ENCODE results near the gene MAP2K5.

Gene MAP2K5

DNA sequence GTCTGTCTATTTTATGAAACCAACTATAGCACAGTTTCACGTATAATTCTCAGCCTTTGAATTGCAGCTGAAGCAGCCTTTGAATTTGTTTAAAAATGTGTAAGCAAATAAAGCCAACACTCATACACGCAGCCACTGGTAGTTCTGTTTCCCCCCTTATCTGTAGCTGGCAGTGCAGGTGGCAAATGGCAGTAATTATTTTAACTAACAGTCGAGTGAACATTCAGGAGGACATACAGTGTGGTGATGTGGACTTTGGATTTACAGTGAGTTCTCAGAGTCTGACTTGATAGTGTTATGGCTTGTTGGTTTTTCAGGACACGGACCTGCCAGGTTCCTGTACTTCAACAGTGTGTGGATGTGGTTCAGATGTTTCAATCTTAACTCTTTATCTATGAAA, 218.8 kb downstream of the MAP2K5 start:
- no peak overlapping the region for H3K9ac ChIP-seq (ENCODE audit: low read length)
- H3K79me2 ChIP-seq (ENCODE audit: control insufficient read depth, insufficient read depth, low read length): no peaks in the 10 kb centered on the region
- no peak overlapping the region for H4K5ac ChIP-seq (ENCODE audit: low read length)
- WGBS (ENCODE audit: extremely low coverage, insufficient coverage, low lambda C conversion rate): no CpG with 5 or more reads among the region's 4 CpGs
- H3K23ac ChIP-seq (ENCODE audit: low read length): no peak overlapping the region
- no peaks in the 10 kb centered on the region for H3K36me3 ChIP-seq (ENCODE audit: control insufficient read depth, insufficient read depth, low read length)
- H2BK120ac ChIP-seq (ENCODE audit: low read depth, low read length): no peak overlapping the region
- no peak overlapping the region for H3K56ac ChIP-seq (ENCODE audit: low read length)
- H2BK5ac ChIP-seq (ENCODE audit: low read length): no peak overlapping the region
- no peak for DNase-seq
- no peak overlapping the region for H3K27ac ChIP-seq (ENCODE audit: low read depth, low read length)
- peaks cover 2% of the 10 kb centered on the region for H3K4me1 ChIP-seq (ENCODE audit: control insufficient read depth, low read depth, low read length)
- H4K8ac ChIP-seq (ENCODE audit: low read depth, low read length): no peak overlapping the region
- H3K79me1 ChIP-seq (ENCODE audit: low read length): no peaks in the 10 kb centered on the region
- no peak overlapping the region for H3K4ac ChIP-seq (ENCODE audit: low read depth, low read length)
- no peaks in the 10 kb centered on the region for H3K27me3 ChIP-seq (ENCODE audit: insufficient read depth, low read length, poor library complexity)
- no peak overlapping the region for H2AK5ac ChIP-seq (ENCODE audit: low read length)
- H3K4me3 ChIP-seq (ENCODE audit: low read length): no peak overlapping the region
- H2BK15ac ChIP-seq (replicated peaks; ENCODE audit: low read depth): no peak overlapping the region
- no peak overlapping the region for H3K4me2 ChIP-seq (ENCODE audit: low read length)
- H3K18ac ChIP-seq (ENCODE audit: low read length): no peak overlapping the region

DNA sequence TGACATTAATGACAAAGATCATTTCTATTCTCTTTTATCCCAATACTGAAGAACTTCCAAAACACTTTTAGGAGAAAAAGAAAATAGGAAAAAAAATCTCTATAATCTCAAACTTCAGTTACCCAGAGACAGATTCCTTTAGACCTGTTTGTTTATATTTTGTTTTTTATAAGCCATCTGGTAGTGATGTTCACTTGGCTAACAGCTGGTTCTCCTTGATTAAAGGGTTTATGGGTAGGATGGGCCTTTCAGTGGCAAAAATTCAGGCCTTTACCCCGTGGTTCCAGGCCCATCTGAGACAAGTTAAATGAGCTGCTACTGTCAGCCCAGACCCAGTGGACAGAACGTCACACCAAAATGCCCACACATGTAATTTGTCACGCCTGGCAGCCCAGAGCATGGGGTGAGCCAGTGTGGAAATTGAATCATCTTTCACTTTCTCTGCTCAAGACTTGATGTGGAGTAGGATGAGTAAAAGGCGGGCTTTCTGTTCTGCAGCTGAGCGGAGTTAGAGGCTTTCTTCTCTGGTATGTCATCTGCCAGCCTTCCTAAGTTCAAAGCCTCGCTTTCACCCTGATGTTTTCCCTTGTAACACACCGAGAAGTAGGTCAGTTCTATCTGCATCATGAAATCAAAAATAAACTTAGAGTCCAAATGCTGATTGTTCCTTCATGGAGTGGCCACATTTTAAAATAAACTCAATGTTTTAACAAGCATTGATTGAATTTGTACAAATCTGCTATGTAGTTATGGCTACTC, 220.3 kb downstream of the MAP2K5 start:
- Histone ChIP-seq H3K27me3 (ENCODE audit: insufficient read depth, low read length, poor library complexity) (no peaks in the 10 kb centered on the region), H4K8ac (ENCODE audit: low read depth, low read length) (no peak overlapping the region), H3K18ac (ENCODE audit: low read length) (no peak overlapping the region), H3K4ac (ENCODE audit: low read depth, low read length) (no peak overlapping the region), H2BK5ac (ENCODE audit: low read length) (no peak overlapping the region), H4K5ac (ENCODE audit: low read length) (no peak overlapping the region), H3K79me1 (ENCODE audit: low read length) (no peaks in the 10 kb centered on the region), H2BK120ac (ENCODE audit: low read depth, low read length) (no peak overlapping the region), H3K4me3 (ENCODE audit: low read length) (no peak overlapping the region), H3K9ac (ENCODE audit: low read length) (no peak overlapping the region), H3K36me3 (ENCODE audit: control insufficient read depth, insufficient read depth, low read length) (no peaks in the 10 kb centered on the region), H3K79me2 (ENCODE audit: control insufficient read depth, insufficient read depth, low read length) (no peaks in the 10 kb centered on the region), H3K4me2 (ENCODE audit: low read length) (no peak overlapping the region), H3K56ac (ENCODE audit: low read length) (no peak overlapping the region), H2AK5ac (ENCODE audit: low read length) (no peak overlapping the region), H3K23ac (ENCODE audit: low read length) (no peak overlapping the region), H3K27ac (ENCODE audit: low read depth, low read length) (no peak overlapping the region), H2BK15ac (replicated peaks; ENCODE audit: low read depth) (no peak overlapping the region), H3K4me1 (ENCODE audit: control insufficient read depth, low read depth, low read length) (peaks cover 2% of the 10 kb centered on the region)
- DNase-seq: no peak
- no CpG with 5 or more reads among the region's 7 CpGs for WGBS (ENCODE audit: extremely low coverage, insufficient coverage, low lambda C conversion rate)

DNA sequence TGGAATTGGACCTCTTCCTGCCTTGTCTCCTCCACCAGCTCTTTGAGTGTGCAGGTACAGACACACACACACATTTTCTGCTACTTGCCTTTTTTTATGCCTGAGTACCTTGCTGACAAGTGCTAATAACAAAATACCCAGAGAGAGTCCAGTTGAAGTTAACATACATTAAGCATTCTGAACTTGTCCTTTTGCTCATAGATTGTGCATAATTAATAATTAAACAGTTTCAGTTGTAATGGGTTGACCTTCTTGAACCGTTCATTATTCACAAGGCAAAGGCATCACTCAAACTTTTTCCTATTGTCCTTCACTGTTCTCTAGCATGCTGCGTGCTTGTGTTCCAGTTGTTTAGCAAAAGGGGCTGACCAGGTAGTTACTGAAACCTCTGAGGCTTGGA, 223.2 kb downstream of the MAP2K5 start:
- H3K56ac ChIP-seq (ENCODE audit: low read length): no peak overlapping the region
- no peak overlapping the region for H3K23ac ChIP-seq (ENCODE audit: low read length)
- H2BK15ac ChIP-seq (replicated peaks; ENCODE audit: low read depth): no peak overlapping the region
- no peak overlapping the region for H3K18ac ChIP-seq (ENCODE audit: low read length)
- H3K4me1 ChIP-seq (ENCODE audit: control insufficient read depth, low read depth, low read length): peaks cover 5% of the 10 kb centered on the region
- no peak overlapping the region for H4K8ac ChIP-seq (ENCODE audit: low read depth, low read length)
- H3K4me3 ChIP-seq (ENCODE audit: low read length): no peak overlapping the region
- H3K79me2 ChIP-seq (ENCODE audit: control insufficient read depth, insufficient read depth, low read length): no peaks in the 10 kb centered on the region
- H4K5ac ChIP-seq (ENCODE audit: low read length): no peak overlapping the region
- H2BK5ac ChIP-seq (ENCODE audit: low read length): no peak overlapping the region
- no peaks in the 10 kb centered on the region for H3K79me1 ChIP-seq (ENCODE audit: low read length)
- no peak for DNase-seq
- no peak overlapping the region for H3K4ac ChIP-seq (ENCODE audit: low read depth, low read length)
- WGBS (ENCODE audit: extremely low coverage, insufficient coverage, low lambda C conversion rate): no CpG with 5 or more reads among the region's 2 CpGs
- H3K27me3 ChIP-seq (ENCODE audit: insufficient read depth, low read length, poor library complexity): no peaks in the 10 kb centered on the region
- H2BK120ac ChIP-seq (ENCODE audit: low read depth, low read length): no peak overlapping the region
- no peak overlapping the region for H3K27ac ChIP-seq (ENCODE audit: low read depth, low read length)
- no peak overlapping the region for H2AK5ac ChIP-seq (ENCODE audit: low read length)
- no peak overlapping the region for H3K4me2 ChIP-seq (ENCODE audit: low read length)
- H3K9ac ChIP-seq (ENCODE audit: low read length): no peak overlapping the region
- H3K36me3 ChIP-seq (ENCODE audit: control insufficient read depth, insufficient read depth, low read length): no peaks in the 10 kb centered on the region

DNA sequence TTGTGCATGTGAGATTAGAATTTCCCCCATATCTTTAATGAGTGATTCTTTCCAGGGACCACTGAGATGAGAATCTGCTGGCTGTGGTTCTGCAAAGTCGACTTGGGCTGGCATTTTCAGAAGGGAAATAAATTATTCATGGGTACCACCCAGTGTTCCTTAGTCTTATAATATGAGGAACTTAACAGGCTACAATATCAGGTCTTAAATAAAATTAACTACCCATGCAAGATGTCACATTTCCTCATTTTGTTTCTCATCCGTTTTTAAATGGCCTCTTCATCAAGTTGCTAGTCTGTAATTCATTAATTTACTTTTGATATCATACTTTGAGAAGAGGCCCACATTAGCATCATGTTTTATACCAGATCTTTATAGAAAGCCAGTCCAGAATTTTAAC, 224.5 kb downstream of the MAP2K5 start:
- Histone ChIP-seq H4K8ac (ENCODE audit: low read depth, low read length) (no peak overlapping the region), H2BK120ac (ENCODE audit: low read depth, low read length) (no peak overlapping the region), H2BK15ac (replicated peaks; ENCODE audit: low read depth) (no peak overlapping the region), H3K27ac (ENCODE audit: low read depth, low read length) (no peak overlapping the region), H3K9ac (ENCODE audit: low read length) (no peak overlapping the region), H3K23ac (ENCODE audit: low read length) (no peak overlapping the region), H3K79me1 (ENCODE audit: low read length) (no peaks in the 10 kb centered on the region), H3K18ac (ENCODE audit: low read length) (no peak overlapping the region), H3K4me1 (ENCODE audit: control insufficient read depth, low read depth, low read length) (peaks cover 6% of the 10 kb centered on the region), H3K4me3 (ENCODE audit: low read length) (no peak overlapping the region), H4K5ac (ENCODE audit: low read length) (no peak overlapping the region), H2AK5ac (ENCODE audit: low read length) (no peak overlapping the region), H3K56ac (ENCODE audit: low read length) (no peak overlapping the region), H3K4ac (ENCODE audit: low read depth, low read length) (no peak overlapping the region), H3K36me3 (ENCODE audit: control insufficient read depth, insufficient read depth, low read length) (no peaks in the 10 kb centered on the region), H3K4me2 (ENCODE audit: low read length) (no peak overlapping the region), H3K27me3 (ENCODE audit: insufficient read depth, low read length, poor library complexity) (no peaks in the 10 kb centered on the region), H3K79me2 (ENCODE audit: control insufficient read depth, insufficient read depth, low read length) (no peaks in the 10 kb centered on the region), H2BK5ac (ENCODE audit: low read length) (no peak overlapping the region)
- no CpG with 5 or more reads among the region's 2 CpGs for WGBS (ENCODE audit: extremely low coverage, insufficient coverage, low lambda C conversion rate)
- DNase-seq: no peak

DNA sequence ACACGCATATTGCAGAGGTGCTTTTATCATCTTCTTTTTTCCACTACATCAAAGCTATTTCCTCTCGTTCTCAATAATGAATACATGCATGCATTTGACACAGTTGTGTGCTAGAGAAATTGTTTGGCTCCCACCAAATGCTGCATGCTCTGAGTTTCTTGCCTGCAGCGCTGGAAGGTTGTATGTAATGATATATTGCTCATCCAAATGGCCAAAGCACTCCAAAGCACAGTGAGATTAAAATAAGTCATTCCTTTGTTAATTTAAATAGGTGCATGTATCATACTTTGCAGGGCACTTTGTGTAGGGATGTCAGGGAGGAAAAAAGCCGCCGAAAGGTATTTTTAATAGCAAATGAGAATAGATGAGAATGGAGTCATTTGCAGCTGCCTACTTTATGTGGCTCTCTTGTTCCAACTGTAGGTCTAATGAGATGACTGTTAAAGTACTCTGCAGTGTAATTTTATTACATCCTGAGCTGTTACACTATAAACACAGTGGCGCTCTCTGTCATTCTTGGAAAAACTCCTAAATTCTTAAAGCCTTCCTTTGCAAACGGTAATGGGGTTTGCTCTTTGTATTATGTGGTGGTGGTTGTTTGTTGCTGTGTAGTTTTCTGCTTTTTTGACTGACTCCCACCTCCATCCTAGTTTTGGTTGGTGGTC, 225.9 kb downstream of the MAP2K5 start:
- H2BK5ac ChIP-seq (ENCODE audit: low read length): no peak overlapping the region
- no peaks in the 10 kb centered on the region for H3K79me2 ChIP-seq (ENCODE audit: control insufficient read depth, insufficient read depth, low read length)
- no peak overlapping the region for H4K8ac ChIP-seq (ENCODE audit: low read depth, low read length)
- no peaks in the 10 kb centered on the region for H3K36me3 ChIP-seq (ENCODE audit: control insufficient read depth, insufficient read depth, low read length)
- H3K79me1 ChIP-seq (ENCODE audit: low read length): no peaks in the 10 kb centered on the region
- no peak overlapping the region for H3K56ac ChIP-seq (ENCODE audit: low read length)
- peaks cover 6% of the 10 kb centered on the region for H3K4me1 ChIP-seq (ENCODE audit: control insufficient read depth, low read depth, low read length)
- H3K27ac ChIP-seq (ENCODE audit: low read depth, low read length): no peak overlapping the region
- no peak overlapping the region for H3K23ac ChIP-seq (ENCODE audit: low read length)
- no peak overlapping the region for H2BK15ac ChIP-seq (replicated peaks; ENCODE audit: low read depth)
- no peak overlapping the region for H3K18ac ChIP-seq (ENCODE audit: low read length)
- no CpG with 5 or more reads among the region's 7 CpGs for WGBS (ENCODE audit: extremely low coverage, insufficient coverage, low lambda C conversion rate)
- no peak overlapping the region for H3K4me2 ChIP-seq (ENCODE audit: low read length)
- no peak overlapping the region for H3K4ac ChIP-seq (ENCODE audit: low read depth, low read length)
- DNase-seq: no peak
- no peak overlapping the region for H4K5ac ChIP-seq (ENCODE audit: low read length)
- no peak overlapping the region for H2BK120ac ChIP-seq (ENCODE audit: low read depth, low read length)
- H3K4me3 ChIP-seq (ENCODE audit: low read length): no peak overlapping the region
- H2AK5ac ChIP-seq (ENCODE audit: low read length): no peak overlapping the region
- no peaks in the 10 kb centered on the region for H3K27me3 ChIP-seq (ENCODE audit: insufficient read depth, low read length, poor library complexity)
- no peak overlapping the region for H3K9ac ChIP-seq (ENCODE audit: low read length)
